Measurements from ENCODE around the gene SGK1. TPM values are rescaled to one million over a fixed set of nuclear protein-coding genes. Genes with fewer than 3 reads are reported as not detected.
A peak's percentile ranks its signal among the peaks of the same experiment; 100 is the strongest.
"Not testable (repeated sequence)": the region's sequence is repeated elsewhere in the genome, so short reads cannot be mapped to it uniquely, and the experiment has no call there.

The SGK1 gene
- polyA plus RNA-seq, 3 donors, result 71.1 to 181 (median 110) TPM

GRCh38 chr6:134183844-134184243 is 134.1 kb downstream of the SGK1 start:
- WGBS, 3 donors, result 46 to 96% (median 95%) methylated on average over 7 of the region's 7 CpGs
- no peak overlapping the region for H3K27ac ChIP-seq (ENCODE audit: low read depth, low read length)

- 59 to 97% (median 91%) methylated on average over 6 of the region's 6 CpGs for WGBS, 3 donors
- no peak overlapping the region for H3K27ac ChIP-seq (ENCODE audit: low read depth, low read length)
Observed at GRCh38 chr6:134182528-134182927, 135.4 kb downstream of the SGK1 start.

- 76 to 97% (median 96%) methylated on average over 5 of the region's 5 CpGs for WGBS, 3 donors
- H3K27ac ChIP-seq (ENCODE audit: low read depth, low read length), result not testable (repeated sequence)
Observed at GRCh38 chr6:134181726-134182125, 136.2 kb downstream of the SGK1 start.

GRCh38 chr6:134181251-134181650 is 136.7 kb downstream of the SGK1 start:
- 89 to 94% (median 92%) methylated on average over 8 of the region's 8 CpGs for WGBS, 3 donors
- not testable (repeated sequence) for H3K27ac ChIP-seq (ENCODE audit: low read depth, low read length)

GRCh38 chr6:134180540-134180939 is 137.4 kb downstream of the SGK1 start:
- 87 to 99% (median 99%) methylated on average over 4 of the region's 4 CpGs for WGBS, 3 donors
- not testable (repeated sequence) for H3K27ac ChIP-seq (ENCODE audit: low read depth, low read length)

- WGBS, 3 donors, result 4 to 7% (median 5%) methylated on average over 30 of the region's 30 CpGs
- no peak overlapping the region for H3K27ac ChIP-seq (ENCODE audit: low read depth, low read length)
Observed at GRCh38 chr6:134178161-134179044, 139.5 kb downstream of the SGK1 start.

- no peak overlapping the region for H3K27ac ChIP-seq (ENCODE audit: low read depth, low read length)
- WGBS, 3 donors, result 27 to 43% (median 31%) methylated on average over 10 of the region's 10 CpGs
Observed at GRCh38 chr6:134177753-134178160, 140.2 kb downstream of the SGK1 start.

- WGBS, 3 donors, result 74 to 85% (median 79%) methylated on average over 1 of the region's 1 CpG
Observed at GRCh38 chr6:134177236-134177635, 140.7 kb downstream of the SGK1 start.

GRCh38 chr6:134176264-134176975 is 141.5 kb downstream of the SGK1 start:
- WGBS, 3 donors, result 18 to 23% (median 23%) methylated on average over 35 of the region's 35 CpGs
- peak overlapping the region; percentile 83 for H3K27ac ChIP-seq (ENCODE audit: low read depth, low read length)

More at GRCh38 chr6:134177236-134177635, 140.7 kb downstream of the SGK1 start:
- no peak overlapping the region for H3K27ac ChIP-seq (ENCODE audit: low read depth, low read length)

- peak overlapping the region; percentile 92 for H3K27ac ChIP-seq (ENCODE audit: low read depth, low read length)
- 0 to 1% (median 1%) methylated on average over 44 of the region's 44 CpGs for WGBS, 3 donors
Observed at GRCh38 chr6:134175532-134176263, 142.2 kb downstream of the SGK1 start.

- peak overlapping the region; percentile 92 for H3K27ac ChIP-seq (ENCODE audit: low read depth, low read length)
- WGBS, 3 donors, result 0 to 1% (median 0%) methylated on average over 80 to 100 of the region's 100 CpGs
Observed at GRCh38 chr6:134174672-134175531, 143.0 kb downstream of the SGK1 start.

- H3K27ac ChIP-seq (ENCODE audit: low read depth, low read length), result peak overlapping the region; percentile 17
- 1% methylated on average over 21 of the region's 21 CpGs for WGBS, 3 donors
Observed at GRCh38 chr6:134173936-134174671, 143.8 kb downstream of the SGK1 start.

GRCh38 chr6:134173366-134173725 is 144.6 kb downstream of the SGK1 start:
- H3K27ac ChIP-seq (ENCODE audit: low read depth, low read length), result no peak overlapping the region
- WGBS, 3 donors, result 25 to 55% (median 53%) methylated on average over 4 of the region's 4 CpGs

GRCh38 chr6:134172706-134173365 is 145.1 kb downstream of the SGK1 start:
- no peak overlapping the region for H3K27ac ChIP-seq (ENCODE audit: low read depth, low read length)
- 20 to 57% (median 48%) methylated on average over 7 of the region's 7 CpGs for WGBS, 3 donors

GRCh38 chr6:134172020-134172705 is 145.7 kb downstream of the SGK1 start:
- WGBS, 3 donors, result 28 to 76% (median 68%) methylated on average over 8 of the region's 8 CpGs
- H3K27ac ChIP-seq (ENCODE audit: low read depth, low read length), result no peak overlapping the region

GRCh38 chr6:134171517-134171916 is 146.4 kb downstream of the SGK1 start:
- no peak overlapping the region for H3K27ac ChIP-seq (ENCODE audit: low read depth, low read length)
- 34 to 90% (median 80%) methylated on average over 5 of the region's 5 CpGs for WGBS, 3 donors
